Stimulated activated CD4-positive, alpha-beta T cell treated with anti-CD3 and anti-CD28 coated beads, Interleukin-4, amount 100 ng/mL, for 1 hour (primary cell): ENCODE measurements around the gene TOMM70.
"Not testable (repeated sequence)": the region's sequence is repeated elsewhere in the genome, so short reads cannot be mapped to it uniquely, and the experiment has no call there.

Experiments used
- DNase-seq: peaks from one replicate; pipeline ENCODE4 v3.0.0-alpha.2; 2020

The TOMM70 gene

GRCh38 chr3:100361897-100362296, 39.0 kb downstream of the TOMM70 start:
- DNase-seq, result no peak

DNA sequence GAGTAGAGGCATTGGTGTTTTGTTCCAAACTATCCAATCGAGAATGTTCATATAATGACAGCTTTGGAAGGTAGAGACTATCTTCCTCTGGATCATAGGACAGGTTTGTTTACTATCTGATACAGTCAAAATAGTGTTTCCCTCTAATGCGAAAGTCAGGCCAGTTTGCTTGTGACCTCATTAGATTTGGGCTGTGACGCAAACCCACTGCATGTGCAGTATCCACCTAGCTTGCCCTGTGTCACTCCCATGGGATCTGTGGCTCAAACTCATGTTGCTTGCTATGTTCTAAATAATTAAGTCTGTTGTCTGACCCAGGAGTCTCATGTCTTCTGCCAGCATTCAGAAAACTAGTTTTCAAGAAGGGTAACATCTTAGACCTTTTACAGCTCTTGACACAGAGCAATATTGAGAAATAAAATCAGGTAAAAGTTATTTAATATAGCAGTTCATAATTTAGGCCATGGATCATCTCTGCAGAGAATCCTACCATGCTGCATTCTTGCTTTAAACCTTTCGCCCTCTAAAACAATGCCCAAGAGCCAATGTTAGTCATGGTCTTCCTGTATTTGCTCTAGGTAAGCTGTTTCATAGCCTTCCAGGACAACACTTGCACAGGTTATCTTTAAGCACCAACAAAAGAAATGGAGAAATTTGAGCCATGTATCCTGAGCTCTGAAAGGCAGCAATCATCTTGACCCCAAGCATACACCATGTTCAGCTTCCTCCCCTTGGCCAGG, 40.0 kb downstream of the TOMM70 start:
- DNase-seq, result no peak

DNA sequence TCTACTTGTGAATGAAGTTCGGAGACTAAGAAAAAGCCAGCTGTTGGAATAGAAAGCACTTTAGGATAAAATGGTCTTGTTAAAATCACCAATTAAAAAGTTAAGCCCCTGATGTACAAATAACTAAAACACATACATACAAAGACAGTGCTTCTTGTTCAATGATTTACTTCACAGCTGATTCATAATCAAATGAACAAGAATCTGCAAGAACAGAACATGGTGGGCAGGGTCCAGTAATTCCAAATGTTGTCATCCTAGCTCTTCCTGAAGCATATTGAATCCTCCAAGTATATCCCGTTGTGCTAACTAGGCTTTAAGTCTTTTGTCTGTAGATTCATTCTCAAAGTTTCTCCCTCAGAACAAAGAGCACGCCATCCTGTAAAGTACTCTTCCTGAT, 41.9 kb downstream of the TOMM70 start:
- no peak for DNase-seq

GRCh38 chr3:100358413-100358812, 42.5 kb downstream of the TOMM70 start:
- no peak for DNase-seq

DNA sequence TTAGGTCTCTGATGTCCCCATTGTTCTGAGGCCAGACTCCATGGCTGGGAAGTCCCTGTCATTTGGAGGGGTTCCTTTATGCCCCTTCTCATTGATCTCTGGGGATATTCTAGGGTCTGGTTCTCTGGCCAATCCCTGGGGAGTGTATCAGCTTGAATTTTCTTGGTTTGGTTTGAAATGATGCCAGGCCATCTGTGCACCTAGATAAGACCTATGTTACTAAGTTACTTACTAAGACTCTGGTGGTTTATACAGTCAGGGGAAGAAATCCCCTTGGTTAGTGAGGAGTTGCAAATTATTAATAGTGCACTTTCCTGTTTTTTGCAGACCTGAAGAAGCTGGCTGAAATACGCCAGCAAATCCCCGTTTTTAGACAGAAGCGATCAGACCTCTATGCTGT, 46.0 kb downstream of the TOMM70 start:
- DNase-seq, result no peak

- DNase-seq, result no peak
These were observed 48.3 kb downstream of the TOMM70 start for GRCh38 chr3:100352296-100353231.

DNA sequence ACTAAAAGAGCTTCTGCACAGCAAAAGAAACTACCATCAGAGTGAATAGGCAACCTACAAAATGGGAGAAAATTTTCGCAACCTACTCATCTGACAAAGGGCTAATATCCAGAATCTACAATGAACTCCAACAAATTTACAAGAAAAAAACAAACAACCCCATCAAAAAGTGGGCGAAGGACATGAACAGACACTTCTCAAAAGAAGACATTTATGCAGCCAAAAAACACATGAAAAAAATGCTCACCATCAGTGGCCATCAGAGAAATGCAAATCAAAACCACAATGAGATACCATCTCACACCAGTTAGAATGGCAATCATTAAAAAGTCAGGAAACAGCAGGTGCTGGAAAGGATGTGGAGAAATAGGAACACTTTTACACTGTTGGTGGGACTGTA, 49.1 kb downstream of the TOMM70 start:
- DNase-seq, result not testable (repeated sequence)

DNA sequence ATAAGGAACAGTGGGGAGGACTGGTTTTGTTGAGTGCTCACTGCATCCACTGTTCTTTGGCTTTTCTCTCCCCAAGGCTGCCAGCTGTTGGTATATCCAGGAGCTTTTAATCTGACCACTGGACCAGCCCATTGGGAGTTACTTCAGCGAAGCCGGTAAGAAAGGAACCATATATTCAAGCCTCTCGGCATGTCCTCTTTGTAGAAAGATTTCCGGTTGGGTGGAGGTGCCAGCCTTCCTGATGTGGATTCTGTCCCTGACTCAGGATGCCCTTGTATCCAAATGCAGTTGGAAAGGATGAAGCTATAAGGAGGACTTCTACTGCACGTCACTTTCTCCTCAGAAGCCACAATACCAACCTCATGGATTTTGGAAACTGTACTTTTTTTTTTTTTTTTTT, 52.2 kb downstream of the TOMM70 start:
- no peak for DNase-seq

GRCh38 chr3:100340527-100340926, 60.4 kb downstream of the TOMM70 start:
- no peak for DNase-seq

DNA sequence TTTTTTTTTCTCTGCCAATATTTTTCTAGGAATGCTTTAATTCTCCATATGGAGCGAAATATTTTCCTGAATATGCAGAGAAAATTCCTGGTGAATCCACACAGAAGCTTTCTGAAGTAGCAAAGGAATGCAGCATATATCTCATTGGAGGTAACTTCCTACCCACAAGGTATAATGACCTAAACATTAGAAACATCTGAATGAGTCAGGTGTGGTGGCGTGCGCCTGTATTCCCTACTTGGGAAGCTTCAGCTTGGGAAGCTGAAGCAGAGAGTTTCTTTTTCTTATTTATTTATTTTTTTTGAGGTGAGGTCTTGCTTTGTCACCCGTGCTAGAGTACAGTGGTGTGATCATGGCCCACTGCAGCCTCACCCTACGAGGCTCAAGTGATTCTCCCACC, 61.1 kb downstream of the TOMM70 start:
- no peak for DNase-seq

DNA sequence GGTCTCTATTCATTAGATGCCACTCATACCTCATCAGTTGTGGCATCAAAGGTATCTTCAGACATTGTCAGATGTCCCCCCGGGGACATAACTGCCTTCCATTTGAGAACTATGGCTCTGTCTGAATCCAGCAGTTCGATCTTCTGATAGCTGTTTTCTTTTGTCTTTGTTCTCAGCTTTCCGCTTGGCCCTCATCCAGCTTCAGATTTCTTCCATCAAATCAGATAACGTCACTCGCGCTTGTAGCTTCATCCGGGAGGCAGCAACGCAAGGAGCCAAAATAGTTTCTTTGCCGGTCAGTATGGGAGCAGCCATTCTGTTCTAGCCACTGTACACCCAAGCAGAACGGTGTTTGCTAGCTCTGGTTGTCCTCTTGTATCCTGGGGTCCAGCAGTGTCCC, 62.0 kb downstream of the TOMM70 start:
- DNase-seq, result no peak

GRCh38 chr3:100336229-100336628, 64.7 kb downstream of the TOMM70 start:
- DNase-seq, result not testable (repeated sequence)

DNA sequence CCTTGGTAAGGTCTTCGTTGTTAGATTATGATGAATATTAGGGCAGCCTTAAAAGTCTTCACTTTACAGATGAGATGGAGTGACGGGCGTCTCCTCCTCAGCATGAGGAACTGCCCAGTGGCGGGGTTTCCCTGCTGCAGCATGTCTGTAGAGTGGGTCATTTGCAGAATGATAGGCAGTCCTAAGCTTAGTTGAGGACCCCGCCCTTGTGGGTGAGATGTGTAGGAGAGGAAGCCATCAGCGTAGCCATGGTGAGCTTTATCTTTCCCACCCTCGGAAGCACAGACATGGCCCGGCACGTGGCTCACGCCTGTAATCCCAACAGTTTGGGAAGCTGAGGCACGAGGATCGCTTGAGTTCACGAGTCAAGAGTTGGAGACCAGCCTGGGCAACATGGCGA, 65.5 kb downstream of the TOMM70 start:
- peak; percentile 7 for DNase-seq

DNA sequence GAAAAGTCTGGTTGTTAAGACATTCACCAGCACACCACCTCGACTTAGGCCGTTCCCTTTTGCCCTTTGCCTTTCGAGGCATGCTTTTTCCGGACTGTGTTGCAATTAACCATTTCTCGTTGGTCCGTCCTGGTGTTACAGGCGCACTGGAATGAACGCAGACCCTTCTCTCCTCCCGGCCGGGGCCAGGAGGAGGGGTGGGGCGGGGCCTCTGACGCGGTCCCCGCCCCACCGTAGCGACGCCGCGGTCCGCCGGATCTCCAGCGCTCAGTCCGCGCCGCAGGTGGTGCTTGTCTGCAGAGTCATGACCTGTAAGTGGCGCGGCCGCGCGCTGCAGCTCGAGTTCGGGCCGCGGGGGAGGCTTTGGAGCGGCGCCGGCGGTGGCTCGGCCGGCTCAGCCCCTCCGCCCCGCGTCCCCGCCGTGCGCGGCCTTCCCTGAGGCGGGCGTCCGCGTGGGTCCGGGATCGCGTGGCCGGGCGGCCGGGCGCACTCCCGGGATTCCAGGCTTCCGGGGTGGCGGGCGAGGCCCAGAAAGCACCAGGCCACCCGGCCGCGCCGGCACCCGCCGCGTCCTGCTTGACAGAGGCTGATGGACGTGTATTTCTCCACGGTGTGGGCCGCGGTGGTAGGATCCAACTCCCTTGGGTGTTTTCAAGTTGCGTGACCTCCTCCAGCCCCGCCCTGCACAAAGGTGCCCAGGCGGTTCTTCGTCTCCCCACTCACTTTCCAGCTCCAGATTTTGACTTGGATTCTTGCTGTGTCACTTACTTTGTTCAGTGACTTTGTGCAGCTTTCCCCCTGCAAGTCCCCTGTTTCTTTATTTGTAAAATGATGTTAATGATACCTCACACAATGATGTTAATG, 66.2 kb downstream of the TOMM70 start, which contains the start of gene NIT2:
Gene NIT2 (plus strand): TSS at position 270 of the 864 bp plus-strand sequence. CDS start 35 bp downstream, at position 305.
- DNase-seq, result peak; percentile 83

DNA sequence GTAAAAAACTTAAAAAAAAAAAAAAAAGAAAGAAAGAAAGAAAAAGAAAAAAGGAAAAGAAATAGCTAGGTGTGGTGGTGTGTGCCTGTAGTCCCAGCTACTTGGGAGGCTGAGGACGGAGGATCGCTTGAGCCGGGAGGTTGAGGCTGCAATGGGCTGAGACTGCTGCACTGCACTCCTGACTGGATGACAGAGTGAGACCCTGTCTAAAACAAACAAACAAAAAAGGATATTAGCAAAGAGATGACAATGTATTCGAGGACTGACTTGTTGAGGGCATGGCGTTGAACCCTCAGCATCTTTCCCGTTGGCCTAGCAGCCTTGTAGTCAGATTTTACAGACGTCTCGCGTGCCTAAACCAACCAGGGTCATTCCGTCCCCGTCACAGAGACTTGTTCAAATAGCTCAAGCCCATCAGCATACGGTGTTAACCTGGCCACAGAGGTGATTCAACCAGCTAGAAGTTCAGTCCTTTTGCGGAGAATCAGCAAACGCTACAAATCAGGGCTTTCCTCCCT, 66.9 kb downstream of the TOMM70 start:
- no peak for DNase-seq

- DNase-seq, result no peak
These were observed 67.8 kb downstream of the TOMM70 start for GRCh38 chr3:100333051-100333450.

- no peak for DNase-seq
These were observed 69.2 kb downstream of the TOMM70 start for GRCh38 chr3:100331660-100332059.

GRCh38 chr3:100330651-100331050, 70.2 kb downstream of the TOMM70 start:
- DNase-seq, result no peak

- no peak for DNase-seq
These were observed 70.9 kb downstream of the TOMM70 start for GRCh38 chr3:100329800-100330489.

GRCh38 chr3:100327377-100327776, 73.5 kb downstream of the TOMM70 start:
- DNase-seq, result not testable (repeated sequence)

GRCh38 chr3:100325827-100326226, 75.1 kb downstream of the TOMM70 start:
- DNase-seq, result no peak

DNA sequence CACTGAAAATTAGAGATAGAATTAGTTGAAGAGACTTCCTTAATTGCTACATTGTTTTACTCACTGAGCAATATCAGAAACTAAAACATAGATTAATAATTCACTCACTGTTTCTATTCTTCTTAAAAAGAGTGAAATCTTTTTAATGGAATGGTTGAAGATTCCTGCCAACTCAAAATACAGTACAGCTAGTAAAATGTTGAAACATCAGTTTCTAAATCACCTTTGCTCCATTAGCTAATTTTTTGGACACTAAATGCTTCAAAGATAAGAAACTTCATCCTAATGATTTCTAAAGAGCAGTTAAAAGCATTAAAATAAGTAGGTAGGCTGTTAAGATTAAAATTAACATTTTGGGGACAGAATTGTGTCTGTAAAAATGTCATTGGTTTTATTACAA, 76.8 kb downstream of the TOMM70 start:
- DNase-seq, result no peak
